Measurements from ENCODE around the gene HS6ST1.

The HS6ST1 gene

GRCh38 chr2:128250229-128251025, 68.2 kb downstream of the HS6ST1 start:
- no peak for TF ChIP-seq POU2F2 (IDR thresholded peaks at IDR 0.05; ENCODE audit: low read depth, low read length)
- no peak for TF ChIP-seq POLR2AphosphoS5 (IDR thresholded peaks at IDR 0.05; ENCODE audit: low read depth, low read length)
- no peak for TF ChIP-seq PAX5 (IDR thresholded peaks at IDR 0.05; ENCODE audit: insufficient read depth, low read length, severe bottlenecking)
- TF ChIP-seq POLR2A (IDR thresholded peaks at IDR 0.05; ENCODE audit: low read depth, low read length), result no peak
- no peak for TF ChIP-seq TAF1 (IDR thresholded peaks at IDR 0.05; ENCODE audit: low read depth, low read length)
- no peak for TF ChIP-seq SPI1 (IDR thresholded peaks at IDR 0.05; ENCODE audit: low read depth, low read length)
- FAIRE-seq (no peak), DNase-seq (ENCODE audit: insufficient read length, low spot score) (no peak)

- TF ChIP-seq POLR2A (IDR thresholded peaks at IDR 0.05; ENCODE audit: low read depth, low read length) (no peak), SPI1 (IDR thresholded peaks at IDR 0.05; ENCODE audit: low read depth, low read length) (no peak), POU2F2 (IDR thresholded peaks at IDR 0.05; ENCODE audit: low read depth, low read length) (no peak), TAF1 (IDR thresholded peaks at IDR 0.05; ENCODE audit: low read depth, low read length) (no peak), PAX5 (IDR thresholded peaks at IDR 0.05; ENCODE audit: insufficient read depth, low read length, severe bottlenecking) (no peak), POLR2AphosphoS5 (IDR thresholded peaks at IDR 0.05; ENCODE audit: low read depth, low read length) (no peak)
- DNase-seq (ENCODE audit: insufficient read length, low spot score), result no peak
- no peak for FAIRE-seq
Observed at GRCh38 chr2:128249555-128249954, 69.1 kb downstream of the HS6ST1 start.

GRCh38 chr2:128245813-128246212, 72.9 kb downstream of the HS6ST1 start:
- DNase-seq (ENCODE audit: insufficient read length, low spot score) (no peak), FAIRE-seq (no peak)
- TF ChIP-seq PAX5 (IDR thresholded peaks at IDR 0.05; ENCODE audit: insufficient read depth, low read length, severe bottlenecking) (no peak), POLR2AphosphoS5 (IDR thresholded peaks at IDR 0.05; ENCODE audit: low read depth, low read length) (no peak), TAF1 (IDR thresholded peaks at IDR 0.05; ENCODE audit: low read depth, low read length) (no peak), POLR2A (IDR thresholded peaks at IDR 0.05; ENCODE audit: low read depth, low read length) (no peak), POU2F2 (IDR thresholded peaks at IDR 0.05; ENCODE audit: low read depth, low read length) (no peak), SPI1 (IDR thresholded peaks at IDR 0.05; ENCODE audit: low read depth, low read length) (no peak)

GRCh38 chr2:128241896-128242295, 76.8 kb downstream of the HS6ST1 start:
- no peak for FAIRE-seq
- no peak for DNase-seq (ENCODE audit: insufficient read length, low spot score)

GRCh38 chr2:128237911-128238697, 80.6 kb downstream of the HS6ST1 start:
- TF ChIP-seq SPI1 (IDR thresholded peaks at IDR 0.05; ENCODE audit: low read depth, low read length), result no peak
- no peak for TF ChIP-seq POLR2A (IDR thresholded peaks at IDR 0.05; ENCODE audit: low read depth, low read length)
- TF ChIP-seq TAF1 (IDR thresholded peaks at IDR 0.05; ENCODE audit: low read depth, low read length), result no peak
- no peak for TF ChIP-seq POU2F2 (IDR thresholded peaks at IDR 0.05; ENCODE audit: low read depth, low read length)
- no peak for TF ChIP-seq PAX5 (IDR thresholded peaks at IDR 0.05; ENCODE audit: insufficient read depth, low read length, severe bottlenecking)
- TF ChIP-seq POLR2AphosphoS5 (IDR thresholded peaks at IDR 0.05; ENCODE audit: low read depth, low read length), result no peak
- no peak for DNase-seq (ENCODE audit: insufficient read length, low spot score)
- no peak for FAIRE-seq

More at GRCh38 chr2:128241896-128242295, 76.8 kb downstream of the HS6ST1 start:
- no peak for TF ChIP-seq POLR2AphosphoS5 (IDR thresholded peaks at IDR 0.05; ENCODE audit: low read depth, low read length)
- no peak for TF ChIP-seq SPI1 (IDR thresholded peaks at IDR 0.05; ENCODE audit: low read depth, low read length)
- TF ChIP-seq PAX5 (IDR thresholded peaks at IDR 0.05; ENCODE audit: insufficient read depth, low read length, severe bottlenecking), result no peak
- no peak for TF ChIP-seq POU2F2 (IDR thresholded peaks at IDR 0.05; ENCODE audit: low read depth, low read length)
- no peak for TF ChIP-seq POLR2A (IDR thresholded peaks at IDR 0.05; ENCODE audit: low read depth, low read length)
- no peak for TF ChIP-seq TAF1 (IDR thresholded peaks at IDR 0.05; ENCODE audit: low read depth, low read length)

GRCh38 chr2:128237081-128237534, 81.6 kb downstream of the HS6ST1 start:
- FAIRE-seq (no peak), DNase-seq (ENCODE audit: insufficient read length, low spot score) (no peak)
- TF ChIP-seq POLR2A (IDR thresholded peaks at IDR 0.05; ENCODE audit: low read depth, low read length), result no peak
- no peak for TF ChIP-seq SPI1 (IDR thresholded peaks at IDR 0.05; ENCODE audit: low read depth, low read length)
- no peak for TF ChIP-seq PAX5 (IDR thresholded peaks at IDR 0.05; ENCODE audit: insufficient read depth, low read length, severe bottlenecking)
- no peak for TF ChIP-seq TAF1 (IDR thresholded peaks at IDR 0.05; ENCODE audit: low read depth, low read length)
- TF ChIP-seq POU2F2 (IDR thresholded peaks at IDR 0.05; ENCODE audit: low read depth, low read length), result no peak
- no peak for TF ChIP-seq POLR2AphosphoS5 (IDR thresholded peaks at IDR 0.05; ENCODE audit: low read depth, low read length)

GRCh38 chr2:128236491-128237035, 82.1 kb downstream of the HS6ST1 start:
- DNase-seq (ENCODE audit: insufficient read length, low spot score) (no peak), FAIRE-seq (no peak)
- TF ChIP-seq POLR2AphosphoS5 (IDR thresholded peaks at IDR 0.05; ENCODE audit: low read depth, low read length) (no peak), POU2F2 (IDR thresholded peaks at IDR 0.05; ENCODE audit: low read depth, low read length) (no peak), TAF1 (IDR thresholded peaks at IDR 0.05; ENCODE audit: low read depth, low read length) (no peak), POLR2A (IDR thresholded peaks at IDR 0.05; ENCODE audit: low read depth, low read length) (no peak), PAX5 (IDR thresholded peaks at IDR 0.05; ENCODE audit: insufficient read depth, low read length, severe bottlenecking) (no peak), SPI1 (IDR thresholded peaks at IDR 0.05; ENCODE audit: low read depth, low read length) (no peak)

- TF ChIP-seq SPI1 (IDR thresholded peaks at IDR 0.05; ENCODE audit: low read depth, low read length), result no peak
- TF ChIP-seq PAX5 (IDR thresholded peaks at IDR 0.05; ENCODE audit: insufficient read depth, low read length, severe bottlenecking), result no peak
- FAIRE-seq (no peak), DNase-seq (ENCODE audit: insufficient read length, low spot score) (no peak)
Observed at GRCh38 chr2:128235581-128235980, 83.1 kb downstream of the HS6ST1 start.

GRCh38 chr2:128234613-128235012, 84.1 kb downstream of the HS6ST1 start:
- DNase-seq (ENCODE audit: insufficient read length, low spot score), result no peak
- no peak for FAIRE-seq
- TF ChIP-seq POLR2AphosphoS5 (IDR thresholded peaks at IDR 0.05; ENCODE audit: low read depth, low read length) (no peak), POU2F2 (IDR thresholded peaks at IDR 0.05; ENCODE audit: low read depth, low read length) (no peak), PAX5 (IDR thresholded peaks at IDR 0.05; ENCODE audit: insufficient read depth, low read length, severe bottlenecking) (no peak), TAF1 (IDR thresholded peaks at IDR 0.05; ENCODE audit: low read depth, low read length) (no peak), SPI1 (IDR thresholded peaks at IDR 0.05; ENCODE audit: low read depth, low read length) (no peak), POLR2A (IDR thresholded peaks at IDR 0.05; ENCODE audit: low read depth, low read length) (no peak)

All from GM12891 (cell line).